Posterior vena cava (tissue), 2 donors: ENCODE data around the gene MIB2. TPM values are rescaled to one million over a fixed set of nuclear protein-coding genes. Genes with fewer than 3 reads are reported as not detected.
"Not testable (repeated sequence)": the region's sequence is repeated elsewhere in the genome, so short reads cannot be mapped to it uniquely, and the experiment has no call there.

ENCODE experiments used
- DNase-seq: peaks from one replicate; pipeline ENCODE4 v3.0.0-alpha.2; 2020; ENCODE audit warnings: low spot score
- intact Hi-C, 2 donors: fragments of 100-400 bp; cut with DNase I; formaldehyde crosslinking; loops; one replicate each; pipeline versions ENCODE4 v1.14.1 to v1.14.2; 2022 to 2023
- total RNA-seq, 2 donors: library from RNA; stranded (reverse); fragmentation: NEBNext Ultra II Directional; extraction: Animal tissue kit (Norgen Biotek cat#: 25700); gene quantifications; one replicate each; pipeline ENCODE4 v1.2.1, GENCODE V29; 2021
- donor health status: DM: yes; HTN: yes; CAD: no.
- donor health status: DM: yes; HTN: yes; CAD: no.

MIB2 gene
- total RNA-seq, 2 donors from 2014 or later: 29.4 to 35.9 TPM

DNA sequence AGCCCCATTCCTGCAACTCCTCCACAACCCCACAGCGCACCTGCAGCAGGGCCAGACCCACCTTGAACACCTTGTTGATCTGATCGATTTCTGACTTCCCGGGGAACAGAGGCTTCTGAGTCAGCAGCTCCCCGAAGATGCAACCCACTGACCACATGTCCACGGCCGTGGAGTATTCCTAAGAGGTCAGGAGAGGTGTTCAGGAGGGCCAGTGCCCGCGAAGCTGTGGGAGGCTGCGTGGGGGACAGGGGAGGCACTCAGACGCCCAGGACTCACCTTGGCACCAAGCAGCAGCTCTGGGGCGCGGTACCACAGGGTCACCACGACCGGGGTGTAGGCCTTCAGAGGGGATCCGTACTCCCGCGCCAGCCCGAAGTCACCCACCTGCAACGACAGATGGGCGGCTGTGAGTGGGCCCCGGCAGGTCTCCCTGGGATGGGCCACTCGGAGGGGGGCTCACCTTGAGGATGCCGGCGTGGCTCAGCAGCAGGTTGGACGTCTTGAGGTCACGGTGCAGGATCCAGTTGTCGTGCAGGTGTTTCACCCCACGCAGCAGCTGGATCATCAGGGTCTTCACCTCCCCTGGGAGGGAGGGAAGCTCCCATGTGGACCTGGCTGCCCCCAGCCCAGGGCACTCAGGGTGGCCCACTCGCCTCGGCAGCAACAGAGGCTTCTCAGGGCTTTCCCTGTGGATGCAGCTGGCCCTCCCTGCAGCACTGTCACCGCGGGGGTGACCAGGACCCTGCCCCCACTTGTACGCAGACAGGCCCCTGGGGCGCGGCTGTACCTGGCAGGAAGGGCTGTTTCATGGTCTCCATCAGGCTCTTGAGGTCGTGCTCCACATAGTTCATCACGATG, 21.6 kb downstream of the MIB2 start:
- intact Hi-C loops: not testable (repeated sequence)
- peak; percentile 69 for DNase-seq

DNA sequence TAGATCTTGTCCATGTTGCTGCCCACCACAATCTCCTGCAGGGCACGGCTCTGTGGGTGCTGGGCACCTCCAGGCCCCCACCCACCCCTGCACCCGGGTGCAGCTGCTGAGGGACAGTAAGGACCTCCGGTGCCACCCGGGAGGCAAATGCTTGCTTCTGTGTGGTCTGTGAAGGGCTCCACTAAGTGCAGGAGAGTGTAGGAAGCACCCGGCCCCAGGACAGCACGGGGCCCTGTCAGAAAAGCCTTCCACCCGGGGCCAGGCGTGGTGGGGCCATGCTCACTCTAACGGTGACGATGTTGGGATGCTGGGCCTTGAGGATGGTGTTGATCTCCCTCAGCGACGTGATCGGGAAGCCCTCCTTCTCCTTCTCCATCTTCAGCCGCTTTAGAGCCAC, 22.2 kb downstream of the MIB2 start:
- intact Hi-C loops, DNase-seq: not testable (repeated sequence)

DNA sequence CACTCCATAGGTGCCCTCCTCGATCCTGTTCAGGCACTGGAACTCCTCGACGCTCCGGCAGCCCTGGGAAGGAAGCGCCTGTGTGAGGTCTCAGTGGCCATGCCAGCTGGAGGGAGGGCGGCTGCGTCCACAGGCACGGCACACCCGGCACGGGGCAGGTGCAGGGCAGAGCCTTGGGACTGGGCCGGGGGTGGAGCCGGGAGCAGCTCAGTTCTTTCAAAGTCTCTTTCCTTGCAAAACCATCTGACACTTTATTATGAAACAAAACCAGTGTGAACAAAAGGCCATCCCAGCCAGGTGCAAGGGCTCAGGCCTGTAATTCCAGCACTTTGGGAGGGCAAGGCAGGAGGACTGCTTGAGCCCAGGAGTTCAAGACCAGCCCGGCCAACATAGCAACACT, 23.2 kb downstream of the MIB2 start:
- DNase-seq, intact Hi-C loops: not testable (repeated sequence)

DNA sequence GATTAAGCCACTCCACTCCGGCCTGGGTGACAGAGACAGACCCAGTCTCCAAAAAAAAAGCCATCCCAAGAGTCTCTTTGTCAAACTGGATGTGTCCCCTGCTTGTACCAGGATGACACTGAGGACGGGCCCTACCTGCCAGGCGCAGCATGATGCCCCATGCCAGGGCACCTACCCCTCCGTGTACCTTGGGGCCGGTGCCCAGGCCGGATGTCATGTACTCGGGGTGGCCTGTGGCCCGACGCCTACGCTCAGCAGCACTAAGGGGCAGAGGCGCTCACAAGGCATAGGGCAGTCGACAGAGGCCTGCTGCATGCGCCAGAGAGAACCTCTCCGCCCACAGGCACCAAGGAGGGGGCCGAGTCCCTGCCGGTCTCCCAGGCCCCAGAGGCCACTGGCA, 24.1 kb downstream of the MIB2 start:
- intact Hi-C loops: not testable (repeated sequence)
- DNase-seq: peak; percentile 13

DNA sequence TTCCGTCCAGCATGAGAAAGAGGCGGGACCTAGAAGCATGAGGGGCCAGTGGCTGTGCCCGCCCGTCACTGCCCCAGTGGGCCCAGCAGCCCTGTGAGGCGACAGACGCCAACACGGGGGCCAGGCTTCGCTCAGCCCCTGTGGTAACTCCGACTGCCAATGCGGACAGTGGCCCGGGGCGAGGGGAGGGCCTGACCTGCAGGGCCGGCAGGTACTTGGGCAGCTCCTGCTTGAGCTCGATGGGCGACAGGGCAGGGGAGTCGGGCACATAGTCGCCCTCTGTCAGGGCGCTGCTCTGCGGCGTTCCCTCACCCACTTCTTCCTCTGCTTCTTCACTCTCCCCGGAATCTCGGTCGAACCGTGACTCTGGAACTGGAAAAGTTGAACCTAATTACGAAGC, 24.8 kb downstream of the MIB2 start:
- intact Hi-C loops: not testable (repeated sequence)
- DNase-seq: peak; percentile 34

DNA sequence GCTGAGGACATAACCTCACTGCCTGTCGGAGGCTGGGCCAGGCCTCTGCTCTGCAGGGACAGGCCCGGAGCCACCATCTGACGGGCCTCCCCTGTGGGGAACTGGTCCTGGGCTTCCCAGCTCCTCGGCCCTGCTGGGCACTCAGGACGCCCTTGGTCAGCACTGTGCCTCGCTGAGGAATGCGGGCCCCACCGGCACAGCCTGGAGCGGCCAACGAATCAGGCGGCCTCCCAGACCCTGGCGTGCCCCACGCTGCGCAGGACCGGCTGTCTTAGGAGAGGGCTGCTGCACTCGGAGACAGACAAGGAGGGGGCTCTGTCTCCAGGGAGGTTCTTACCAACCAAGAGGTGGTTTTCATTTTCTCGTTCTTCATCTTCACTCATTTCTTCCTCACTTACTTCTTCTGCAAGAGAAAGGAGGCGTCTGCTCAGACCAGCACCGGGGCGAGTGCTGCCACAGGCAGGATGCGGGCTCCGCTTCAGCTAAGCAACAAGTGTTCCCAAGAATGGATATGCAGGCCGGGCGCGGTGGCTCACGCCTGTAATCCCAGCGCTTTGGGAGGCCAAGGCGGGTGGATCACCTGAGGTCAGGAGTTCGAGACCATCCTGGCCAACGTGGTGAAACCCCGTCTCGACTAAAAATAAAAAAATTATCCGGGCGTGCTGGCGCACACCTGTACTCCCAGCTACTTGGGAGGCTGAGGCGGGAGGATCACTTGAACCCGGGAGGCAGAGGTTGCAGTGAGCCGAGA, 25.6 kb downstream of the MIB2 start:
- intact Hi-C loops: not testable (repeated sequence)
- DNase-seq: peak; percentile 19

DNA sequence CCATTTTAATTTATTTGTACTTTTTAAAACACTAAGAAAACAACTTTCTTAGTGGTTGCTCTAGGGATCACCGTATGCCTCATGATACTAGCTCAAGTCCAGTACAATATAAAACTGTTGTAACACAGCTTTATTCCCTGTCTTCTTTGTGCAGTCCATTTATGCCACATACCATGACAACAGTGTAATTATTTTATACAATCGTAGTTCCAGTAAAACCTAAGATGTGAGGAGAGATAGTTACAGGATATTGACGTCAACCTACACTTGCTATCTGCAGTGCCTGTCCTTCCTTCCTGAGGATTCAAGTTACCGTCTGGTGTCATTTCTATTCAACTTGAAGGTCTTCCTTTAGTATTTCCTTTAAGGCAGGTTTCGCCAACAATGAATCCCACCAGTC, 31.0 kb downstream of the MIB2 start:
- intact Hi-C loops, DNase-seq: not testable (repeated sequence)

DNA sequence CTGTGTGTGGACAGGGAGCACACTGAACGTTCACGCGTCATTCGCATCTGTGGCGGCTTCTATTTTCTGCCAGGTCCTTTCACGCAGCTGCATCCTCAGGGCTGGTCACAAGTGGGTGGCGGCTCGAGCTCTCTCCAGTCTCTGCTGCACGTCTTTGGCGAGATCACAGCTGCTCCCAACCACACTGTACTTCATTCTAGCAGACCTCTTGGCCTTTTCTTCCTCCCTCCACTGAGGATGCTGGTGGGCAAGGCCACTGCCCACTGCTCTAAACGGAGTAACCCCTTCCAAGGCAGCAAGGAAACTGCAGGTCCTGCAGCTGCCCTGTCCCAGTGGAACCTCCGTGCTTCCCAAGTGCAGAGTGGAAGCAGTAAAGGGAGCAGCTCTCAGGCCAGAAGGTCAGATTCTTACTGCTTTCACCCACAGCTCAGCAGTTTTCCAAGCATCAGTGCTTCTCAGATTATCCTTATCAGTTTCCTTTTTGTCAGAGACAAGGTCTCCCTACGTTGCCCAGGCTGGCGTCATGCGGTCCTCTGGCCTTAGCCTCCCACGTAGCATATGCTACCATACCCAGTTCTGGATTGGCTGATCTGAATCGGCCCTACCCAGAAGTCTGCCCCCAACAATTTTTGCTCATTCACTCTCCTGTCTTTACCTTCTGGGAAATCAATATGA, 32.4 kb downstream of the MIB2 start:
- DNase-seq: peak; percentile 19
- intact Hi-C loops: not testable (repeated sequence)

DNA sequence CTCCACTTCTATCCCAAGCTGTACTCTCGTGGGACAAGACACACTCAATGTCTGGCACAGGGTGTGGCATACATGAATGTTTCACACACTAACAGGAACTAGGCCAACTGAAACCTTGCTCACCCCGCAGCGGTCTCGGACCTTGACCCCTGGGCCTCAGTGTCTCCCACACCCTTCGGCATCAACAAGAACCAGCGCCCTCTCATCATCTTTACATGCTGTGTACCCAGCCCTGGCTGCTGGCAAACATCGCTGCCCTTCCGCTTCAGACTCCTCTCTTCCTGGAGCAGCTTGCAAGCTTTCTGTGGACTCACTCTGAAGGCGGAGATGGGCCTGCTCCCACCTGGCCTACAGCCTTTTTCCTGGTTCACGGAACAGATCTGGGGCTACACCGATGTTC, 33.0 kb downstream of the MIB2 start:
- intact Hi-C loops: not testable (repeated sequence)
- peak; percentile 30 for DNase-seq

DNA sequence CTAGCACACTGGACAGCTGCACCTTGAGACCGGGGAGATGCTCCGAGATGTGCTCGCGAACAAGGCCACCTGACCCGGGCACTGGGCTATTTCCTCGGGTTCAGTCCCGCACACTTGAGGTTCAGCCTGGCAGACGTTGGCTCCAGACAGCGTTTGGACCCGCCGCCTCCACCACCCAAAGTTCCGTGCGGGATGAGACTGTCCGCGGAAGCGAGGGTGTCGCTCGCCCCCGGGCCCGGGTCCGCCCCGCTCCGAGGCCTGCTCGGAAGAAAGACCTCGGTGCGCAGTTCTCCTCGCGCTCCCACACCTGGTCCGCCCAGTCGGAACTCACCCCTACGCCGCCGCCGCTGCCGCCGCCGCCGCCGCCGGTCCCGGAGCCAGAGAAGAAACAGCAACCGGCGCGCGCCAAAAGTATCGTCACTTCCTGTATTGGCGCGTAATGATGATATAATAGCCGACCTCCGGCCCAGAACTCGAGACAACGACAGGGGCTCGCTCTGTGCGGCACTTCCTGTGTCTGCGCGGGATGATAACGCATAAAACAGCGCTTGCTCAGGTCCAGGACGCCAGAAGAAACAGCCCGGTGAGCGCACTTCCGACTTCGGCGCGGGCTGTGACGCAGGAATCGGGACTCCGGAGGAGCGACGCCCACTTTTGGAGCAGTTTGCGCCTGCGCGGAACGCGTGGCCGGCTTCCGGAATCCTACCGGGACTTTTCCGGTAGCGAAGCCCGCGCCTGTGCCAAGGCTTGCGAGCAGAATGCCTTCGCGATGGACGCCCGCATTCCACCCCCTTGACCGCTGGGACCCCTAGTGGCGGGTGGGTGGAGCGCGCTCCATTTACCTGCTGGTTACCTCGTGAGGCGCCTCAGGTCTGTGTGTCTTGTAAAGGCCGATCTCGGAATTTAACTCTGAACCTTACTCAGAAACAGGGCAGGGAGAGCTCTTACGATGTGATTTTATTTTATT, 43.6 kb downstream of the MIB2 start, which contains the start of gene CDK11B:
CDK11B (minus strand) TSS at position 422 of the 967 bp plus-strand sequence. CDS start 1,519 bp downstream, outside the sequence.
- intact Hi-C loops: not testable (repeated sequence)
- DNase-seq: peak; percentile 97

DNA sequence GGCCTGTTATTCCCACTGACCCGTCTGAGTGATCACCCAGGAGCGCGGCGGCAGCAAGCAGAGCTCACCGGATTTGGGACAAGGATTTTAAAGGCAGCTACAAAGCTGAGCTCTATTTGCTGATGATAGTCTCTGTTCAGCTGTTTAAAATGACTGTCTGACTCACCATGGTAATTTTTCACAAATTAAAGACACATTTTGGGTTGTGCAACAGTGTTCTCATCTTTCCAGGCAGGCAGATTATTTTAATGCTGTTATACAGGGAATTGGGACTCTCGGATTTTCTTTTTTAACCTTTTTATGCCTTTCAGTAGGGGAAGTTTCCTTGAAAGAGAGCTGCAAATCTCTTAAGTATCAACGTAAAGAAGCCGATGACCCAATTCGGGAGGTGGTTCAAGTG, 47.1 kb downstream of the MIB2 start:
- intact Hi-C loops: not testable (repeated sequence)
- DNase-seq: peak; percentile 3

DNA sequence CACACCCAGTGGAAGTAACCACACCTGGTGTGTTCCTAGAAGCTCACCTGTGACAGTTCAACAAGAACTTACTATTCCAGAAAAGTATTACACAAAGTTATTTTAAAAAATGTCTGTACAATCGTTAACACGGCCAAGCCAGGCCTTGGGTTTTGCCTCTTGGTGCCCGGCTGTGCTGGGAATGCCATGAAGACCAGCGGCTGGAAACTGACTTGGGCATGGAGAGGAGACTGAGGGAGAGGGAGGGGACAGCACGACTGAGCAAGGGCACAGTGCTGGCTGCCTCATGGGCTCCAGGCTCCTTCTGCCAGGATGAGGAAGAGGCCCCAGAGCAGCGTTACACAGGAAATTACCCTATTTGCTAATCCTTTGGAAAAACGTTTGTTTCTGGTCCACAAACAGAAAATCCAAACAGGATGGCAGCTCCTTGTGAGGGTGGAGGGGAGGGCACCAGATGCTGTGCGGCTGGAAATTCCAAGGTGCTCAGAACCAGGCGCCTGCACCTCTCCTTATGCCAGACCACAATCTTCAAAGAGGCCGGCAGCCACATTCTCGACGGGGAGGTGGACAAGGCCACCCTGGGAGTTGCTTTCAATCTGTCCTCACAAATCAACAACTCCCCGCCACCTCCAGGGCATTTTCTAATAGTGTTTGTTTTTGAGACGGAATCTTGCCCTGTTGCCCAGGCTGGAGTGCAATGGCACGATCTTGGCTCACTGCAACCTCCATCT, 47.7 kb downstream of the MIB2 start:
- peak; percentile 58 for DNase-seq
- intact Hi-C loops: not testable (repeated sequence)

DNA sequence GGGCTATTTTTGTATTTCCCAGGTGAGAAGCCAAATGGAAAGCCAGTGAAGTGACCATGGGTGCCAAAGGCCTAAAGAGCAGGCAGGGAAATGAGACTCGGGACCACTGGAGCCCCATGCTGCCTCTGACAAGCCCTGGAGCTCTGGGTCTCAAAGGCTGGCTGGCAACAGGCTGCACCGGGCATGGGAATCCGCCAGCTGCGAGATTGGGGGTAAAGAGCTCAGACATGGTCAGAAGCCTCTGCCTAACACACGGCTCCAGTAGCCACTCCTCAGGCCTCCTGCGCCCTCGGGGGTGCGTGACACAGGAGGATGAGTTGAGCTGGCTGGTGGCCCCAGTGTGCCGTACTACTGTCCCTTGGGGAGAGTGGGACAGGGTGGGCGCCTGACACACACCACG, 49.0 kb downstream of the MIB2 start:
- intact Hi-C loops: not testable (repeated sequence)
- peak; percentile 22 for DNase-seq

DNA sequence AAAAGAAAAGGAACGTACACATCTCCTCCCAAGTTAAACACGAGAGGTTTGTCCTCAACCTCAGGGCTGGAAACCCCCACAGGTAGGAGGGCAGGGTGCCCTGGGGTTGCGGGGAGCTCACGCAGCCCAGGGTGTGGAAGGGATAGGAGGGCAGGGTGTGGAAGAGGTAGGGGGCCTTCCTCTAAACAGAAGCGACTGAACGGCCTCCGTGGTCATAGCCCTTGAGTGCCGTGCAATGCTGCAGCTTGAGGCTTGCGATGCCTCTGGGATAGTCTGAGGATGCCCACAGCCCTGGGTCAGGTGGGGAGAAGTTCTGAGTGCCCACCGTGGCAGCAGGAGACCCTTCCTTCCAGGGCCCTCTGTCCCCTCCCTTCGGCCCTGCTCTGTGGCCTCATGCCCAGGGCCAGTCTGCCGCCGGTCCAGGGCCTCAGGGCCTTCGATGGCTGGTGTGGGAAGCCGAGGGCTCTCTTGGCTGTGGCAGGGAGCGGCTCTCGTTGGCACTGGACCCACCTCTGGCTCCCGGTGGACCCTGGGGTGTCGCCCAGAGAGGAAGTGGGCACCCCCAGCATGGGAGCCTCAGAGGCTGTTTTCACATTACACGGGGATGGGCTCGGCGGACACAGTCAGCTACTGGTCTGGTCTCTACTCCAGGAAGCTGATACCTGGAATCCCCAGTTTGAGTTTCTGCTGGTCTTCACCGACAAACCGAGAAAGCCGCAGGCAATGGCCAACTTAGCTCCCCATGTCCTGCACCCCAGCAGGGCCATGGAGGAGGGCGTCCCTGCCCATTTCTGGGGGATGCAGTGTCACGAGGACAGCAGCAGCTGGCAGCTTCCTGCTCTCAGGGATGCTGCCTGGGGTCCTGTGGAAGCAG, 49.9 kb downstream of the MIB2 start:
- peak; percentile 78 for DNase-seq
- intact Hi-C loops: no loop called here

DNA sequence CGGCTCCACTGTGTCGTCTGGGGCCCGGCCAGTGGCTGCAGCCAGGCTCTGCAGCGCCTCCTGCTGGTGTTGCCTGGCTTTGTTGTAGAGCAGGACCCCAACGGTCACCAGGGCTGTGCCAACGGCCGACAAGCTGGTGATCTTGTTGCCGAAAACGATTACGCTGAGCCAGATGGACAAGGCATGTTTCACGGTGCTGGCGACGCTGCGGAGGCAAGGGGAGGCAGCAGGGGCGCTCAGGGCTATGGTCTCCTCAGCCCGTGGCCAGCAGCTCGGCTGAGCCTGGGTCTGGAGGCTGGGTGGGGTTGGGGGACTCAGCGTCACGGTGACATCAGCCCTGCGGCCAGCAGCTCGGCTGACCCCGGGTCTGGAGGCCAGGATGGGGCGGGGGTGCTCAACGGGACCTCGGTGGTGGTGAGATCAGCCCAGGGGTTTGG, 50.5 kb downstream of the MIB2 start:
- intact Hi-C loops: no loop called here
- DNase-seq: no peak

DNA sequence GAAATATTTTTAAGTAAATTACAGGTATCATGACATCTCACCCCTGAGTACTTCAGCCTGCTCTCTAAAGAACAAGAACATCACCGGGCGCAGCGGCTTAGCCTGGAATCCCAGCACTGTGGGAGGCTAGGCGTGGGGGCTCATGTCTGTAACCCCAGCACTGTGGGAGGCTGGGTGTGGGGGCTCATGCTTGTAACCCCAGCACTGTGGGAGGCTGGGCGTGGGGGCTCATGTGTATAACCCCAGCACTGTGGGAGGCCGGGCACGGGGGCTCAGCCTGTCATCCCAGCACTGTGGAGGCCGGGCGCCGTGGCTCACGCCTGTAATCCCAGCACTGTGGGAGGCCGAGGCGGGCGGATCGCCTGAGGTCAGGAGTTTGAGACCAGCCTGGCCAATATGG, 51.2 kb downstream of the MIB2 start:
- DNase-seq: no peak

More for the DNA sequence above, 51.2 kb downstream of the MIB2 start:
- intact Hi-C loops: no loop called here
